Activated naive CD8-positive, alpha-beta T cell treated with anti-CD3 and anti-CD28 coated beads for 36 hours (primary cell): ENCODE data around the gene GSDME. TPM values are rescaled to one million over a fixed set of nuclear protein-coding genes. Genes with fewer than 3 reads are reported as not detected.

ENCODE experiments used
- DNase-seq: peaks from one replicate; pipeline ENCODE4 v3.0.0; 2021
- H3K27ac Mint-ChIP-seq: one replicate; pipeline ENCODE4 v1.8.0; 2022; ENCODE audit warnings: mild to moderate bottlenecking, moderate library complexity, mixed read lengths
- H3K27me3 Mint-ChIP-seq: one replicate; pipeline ENCODE4 v1.8.0; 2022; ENCODE audit warnings: mild to moderate bottlenecking, mixed read lengths
- H3K36me3 Mint-ChIP-seq: one replicate; pipeline ENCODE4 v1.8.0; 2021; ENCODE audit warnings: mild to moderate bottlenecking, mixed read lengths
- H3K4me1 Mint-ChIP-seq: one replicate; pipeline ENCODE4 v1.8.0; 2021; ENCODE audit warnings: mixed read lengths
- H3K4me3 Mint-ChIP-seq: one replicate; pipeline ENCODE4 v1.8.0; 2022; ENCODE audit warnings: mild to moderate bottlenecking, moderate library complexity, mixed read lengths
- H3K9me3 Mint-ChIP-seq: one replicate; pipeline ENCODE4 v1.8.0; 2022; ENCODE audit warnings: mixed read lengths
- total RNA-seq, 2 experiments: library from RNA; stranded (reverse); gene quantifications; one replicate each; pipeline ENCODE4 v1.2.3, GENCODE V29; 2021

Gene GSDME
- total RNA-seq, 2 experiments from 2014 or later = 6.4 to 7.5 TPM

DNA sequence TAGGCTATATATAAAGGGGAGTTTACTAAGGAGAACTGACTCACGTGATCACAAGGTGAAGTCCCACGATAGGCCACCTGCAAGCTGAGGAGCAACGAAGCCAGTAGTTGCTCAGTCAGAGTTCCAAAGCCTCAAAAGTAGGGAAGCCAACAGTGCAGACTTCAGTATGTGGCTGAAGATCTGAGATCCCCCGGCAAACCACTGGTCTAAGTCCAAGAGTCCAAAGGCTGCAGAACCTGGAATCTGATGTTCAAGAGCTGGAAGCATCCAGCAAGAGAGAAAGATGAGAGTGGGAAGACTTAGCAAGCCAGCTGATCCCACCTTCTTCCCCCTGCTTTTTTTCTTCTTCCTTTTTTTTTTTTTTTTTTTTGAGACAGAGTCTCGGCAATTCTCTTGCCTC, 27.0 kb upstream of the GSDME start:
- Mint-ChIP-seq H3K9me3 (peaks cover 11% of the 10 kb centered on the region), H3K4me3 (no peak overlapping the region), H3K4me1 (no peaks in the 10 kb centered on the region), H3K36me3 (peaks cover 9% of the 10 kb centered on the region), H3K27ac (no peak overlapping the region), H3K27me3 (no peaks in the 10 kb centered on the region)
- DNase-seq = no peak

DNA sequence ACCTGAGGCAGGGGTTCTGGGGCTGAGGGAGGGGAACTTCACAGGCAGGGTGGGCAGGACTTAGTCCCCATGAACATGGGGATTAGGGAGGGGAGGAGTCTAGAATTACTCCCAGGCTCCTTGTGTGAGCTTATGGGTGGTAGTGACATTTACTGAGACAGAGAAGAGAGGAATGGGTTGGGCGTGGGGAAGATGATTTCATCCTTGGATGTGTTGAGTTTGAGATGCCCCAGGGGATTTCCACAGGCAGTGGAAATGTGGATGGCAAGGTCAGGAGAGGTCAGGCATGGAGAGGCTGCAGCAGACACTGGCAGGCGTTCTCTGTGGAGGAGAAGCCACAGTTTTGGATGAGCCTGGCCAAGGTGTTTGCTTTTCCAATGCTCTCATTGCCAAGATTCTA, 26.4 kb upstream of the GSDME start:
- Mint-ChIP-seq H3K27ac (no peak overlapping the region), H3K36me3 (peaks cover 7% of the 10 kb centered on the region), H3K9me3 (peaks cover 10% of the 10 kb centered on the region), H3K4me1 (no peaks in the 10 kb centered on the region), H3K4me3 (no peak overlapping the region), H3K27me3 (no peaks in the 10 kb centered on the region)
- no peak for DNase-seq

DNA sequence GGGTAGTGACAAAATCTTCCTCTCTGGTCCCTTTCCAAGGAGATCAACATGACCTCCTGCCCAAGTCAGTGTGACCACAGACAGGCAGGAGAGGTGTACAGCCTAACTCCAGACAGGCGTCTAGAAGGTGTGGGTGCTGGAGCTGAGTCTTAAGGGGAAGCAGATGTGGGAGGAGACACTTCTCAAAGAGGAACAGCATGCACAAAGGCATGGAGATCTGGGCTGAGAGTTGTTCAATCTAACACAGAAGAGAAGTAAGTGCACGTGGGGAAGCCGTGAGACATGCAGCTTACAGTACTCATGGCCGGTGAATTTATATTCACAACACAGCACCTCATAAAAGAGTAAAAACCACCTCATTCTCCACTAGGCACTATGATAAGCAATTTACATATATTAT, 23.8 kb upstream of the GSDME start:
- DNase-seq = no peak
- Mint-ChIP-seq H3K36me3 (peaks cover 7% of the 10 kb centered on the region), H3K4me1 (no peaks in the 10 kb centered on the region), H3K27ac (no peak overlapping the region), H3K9me3 (peaks cover 10% of the 10 kb centered on the region), H3K4me3 (no peak overlapping the region), H3K27me3 (no peaks in the 10 kb centered on the region)

DNA sequence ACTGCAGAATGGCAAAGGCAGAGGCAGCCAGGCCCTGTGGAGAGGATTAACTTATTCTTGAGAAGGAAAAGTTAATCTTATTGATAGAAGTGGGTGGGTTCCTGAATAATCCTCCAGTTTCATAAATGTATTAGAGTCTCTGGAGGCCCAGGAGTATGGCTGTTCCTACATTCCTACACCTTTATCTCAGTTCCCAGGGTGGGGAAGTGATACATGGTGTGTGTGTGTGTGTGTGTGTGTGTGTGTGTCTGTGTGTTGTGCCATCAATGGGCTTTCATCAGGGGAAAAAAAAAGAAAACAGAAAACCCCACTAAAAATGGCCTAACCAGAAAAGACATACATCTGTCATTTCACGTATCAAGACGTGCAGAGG, 22.0 kb upstream of the GSDME start:
- Mint-ChIP-seq H3K4me3 (no peak overlapping the region), H3K36me3 (peaks cover 7% of the 10 kb centered on the region), H3K9me3 (peaks cover 7% of the 10 kb centered on the region), H3K27me3 (no peaks in the 10 kb centered on the region), H3K4me1 (peaks cover 2% of the 10 kb centered on the region), H3K27ac (no peak overlapping the region)
- DNase-seq = no peak

DNA sequence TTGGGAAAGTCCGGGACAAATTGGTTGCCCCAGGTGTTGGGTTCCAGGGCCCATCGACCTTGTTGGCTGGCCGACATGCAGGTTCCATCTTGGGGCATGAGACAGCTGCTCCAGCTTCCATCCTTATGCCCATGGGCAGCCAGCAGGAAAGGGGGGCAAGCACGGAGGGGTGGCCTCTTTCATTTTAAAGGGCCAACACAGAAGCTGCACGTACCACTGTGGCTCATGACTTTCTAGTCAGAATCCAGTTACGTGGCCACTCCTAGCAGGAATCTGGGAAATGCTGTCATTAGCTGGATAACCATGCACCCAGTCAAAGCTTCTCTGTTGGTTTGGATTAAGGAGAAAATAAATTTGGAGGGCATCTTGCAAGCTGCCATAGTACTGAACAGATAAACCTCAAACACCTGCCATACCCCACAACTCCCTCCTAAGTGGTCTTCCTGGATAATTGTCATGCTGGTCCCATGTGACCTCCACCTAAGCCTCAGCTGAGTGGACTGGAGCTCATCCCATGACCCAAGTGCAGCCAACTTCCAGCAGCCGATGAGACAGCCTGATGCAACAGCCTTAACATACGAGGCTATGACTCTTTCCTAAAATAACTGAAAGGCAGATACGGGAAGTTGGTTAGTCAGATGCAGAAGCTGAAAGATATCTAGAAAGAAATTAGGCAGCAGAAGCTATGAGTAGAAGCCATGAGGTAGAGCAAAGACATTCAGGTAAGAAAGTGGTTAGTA, 21.4 kb upstream of the GSDME start:
- Mint-ChIP-seq H3K27me3 (no peaks in the 10 kb centered on the region), H3K27ac (no peak overlapping the region), H3K4me1 (peaks cover 5% of the 10 kb centered on the region), H3K9me3 (peaks cover 4% of the 10 kb centered on the region), H3K4me3 (no peak overlapping the region), H3K36me3 (peaks cover 4% of the 10 kb centered on the region)
- no peak for DNase-seq

DNA sequence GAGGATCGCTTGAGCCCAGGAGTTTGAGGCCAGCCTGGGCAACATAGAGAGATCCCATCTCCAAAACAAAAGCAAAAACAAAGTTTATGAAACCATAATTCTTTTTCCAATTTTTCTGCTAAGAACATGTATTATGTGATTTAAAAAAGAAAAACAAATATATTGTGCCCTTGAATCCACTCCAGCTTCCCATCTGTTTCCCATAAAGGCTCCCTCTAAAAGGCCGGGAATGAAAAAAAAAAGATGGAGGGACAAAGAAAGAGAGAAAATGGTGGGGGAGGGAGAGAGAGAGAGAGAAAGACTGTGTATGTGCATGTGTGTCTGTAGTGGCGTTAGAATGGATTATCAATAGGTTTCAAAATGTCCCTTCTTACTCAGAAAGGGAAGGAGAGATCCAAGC, 20.5 kb upstream of the GSDME start:
- peaks cover 9% of the 10 kb centered on the region for H3K4me1 Mint-ChIP-seq
- H3K9me3 Mint-ChIP-seq = no peaks in the 10 kb centered on the region
- DNase-seq = no peak
- no peaks in the 10 kb centered on the region for H3K27me3 Mint-ChIP-seq
- no peak overlapping the region for H3K4me3 Mint-ChIP-seq
- H3K36me3 Mint-ChIP-seq = no peaks in the 10 kb centered on the region
- H3K27ac Mint-ChIP-seq = no peak overlapping the region

DNA sequence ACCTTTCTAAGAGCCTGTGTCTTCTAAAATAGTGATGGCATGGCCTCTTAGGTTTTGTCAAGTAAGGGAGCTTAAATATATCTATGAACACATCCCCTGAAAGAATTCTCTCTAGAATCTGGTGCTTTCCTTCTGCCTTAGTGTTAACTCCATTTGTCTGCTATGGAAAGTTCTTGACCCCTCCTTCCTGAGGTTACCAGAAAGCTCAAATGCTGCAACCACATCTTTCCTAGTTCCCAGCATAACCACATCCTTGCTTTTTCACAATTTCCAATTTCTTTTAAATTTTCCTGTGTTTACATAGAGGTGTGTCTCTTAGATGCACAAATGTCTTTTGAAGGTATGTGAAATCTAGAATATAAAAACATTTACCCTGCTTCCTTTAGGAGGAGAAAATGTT, 16.4 kb upstream of the GSDME start:
- peaks cover 13% of the 10 kb centered on the region for H3K27me3 Mint-ChIP-seq
- H3K27ac Mint-ChIP-seq = no peak overlapping the region
- H3K4me3 Mint-ChIP-seq = no peak overlapping the region
- H3K4me1 Mint-ChIP-seq = peaks cover 9% of the 10 kb centered on the region
- peaks cover 5% of the 10 kb centered on the region for H3K36me3 Mint-ChIP-seq
- peaks cover 9% of the 10 kb centered on the region for H3K9me3 Mint-ChIP-seq
- DNase-seq = no peak

DNA sequence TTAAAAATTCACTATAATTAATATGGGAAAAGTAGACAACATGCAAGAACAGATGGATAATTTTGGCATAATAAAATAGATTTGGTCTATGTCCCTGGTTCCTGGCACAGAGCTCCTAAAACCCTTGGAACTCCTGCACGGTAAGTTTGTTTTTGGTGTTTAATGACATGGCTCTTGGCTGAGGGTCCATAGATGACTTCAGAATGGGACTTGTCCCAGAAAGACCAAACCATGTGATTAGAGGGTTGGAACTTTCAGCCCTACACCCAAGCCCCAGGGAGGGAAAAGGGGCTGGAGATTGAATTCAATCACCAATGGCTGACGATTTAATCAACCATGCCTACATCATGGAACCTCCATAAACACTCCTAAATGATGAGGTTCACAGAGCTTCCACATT, 12.6 kb upstream of the GSDME start:
- H3K4me1 Mint-ChIP-seq = peaks cover 9% of the 10 kb centered on the region
- H3K36me3 Mint-ChIP-seq = peaks cover 5% of the 10 kb centered on the region
- no peak overlapping the region for H3K27ac Mint-ChIP-seq
- DNase-seq = no peak
- H3K4me3 Mint-ChIP-seq = no peak overlapping the region
- peaks cover 9% of the 10 kb centered on the region for H3K9me3 Mint-ChIP-seq
- H3K27me3 Mint-ChIP-seq = peaks cover 33% of the 10 kb centered on the region

DNA sequence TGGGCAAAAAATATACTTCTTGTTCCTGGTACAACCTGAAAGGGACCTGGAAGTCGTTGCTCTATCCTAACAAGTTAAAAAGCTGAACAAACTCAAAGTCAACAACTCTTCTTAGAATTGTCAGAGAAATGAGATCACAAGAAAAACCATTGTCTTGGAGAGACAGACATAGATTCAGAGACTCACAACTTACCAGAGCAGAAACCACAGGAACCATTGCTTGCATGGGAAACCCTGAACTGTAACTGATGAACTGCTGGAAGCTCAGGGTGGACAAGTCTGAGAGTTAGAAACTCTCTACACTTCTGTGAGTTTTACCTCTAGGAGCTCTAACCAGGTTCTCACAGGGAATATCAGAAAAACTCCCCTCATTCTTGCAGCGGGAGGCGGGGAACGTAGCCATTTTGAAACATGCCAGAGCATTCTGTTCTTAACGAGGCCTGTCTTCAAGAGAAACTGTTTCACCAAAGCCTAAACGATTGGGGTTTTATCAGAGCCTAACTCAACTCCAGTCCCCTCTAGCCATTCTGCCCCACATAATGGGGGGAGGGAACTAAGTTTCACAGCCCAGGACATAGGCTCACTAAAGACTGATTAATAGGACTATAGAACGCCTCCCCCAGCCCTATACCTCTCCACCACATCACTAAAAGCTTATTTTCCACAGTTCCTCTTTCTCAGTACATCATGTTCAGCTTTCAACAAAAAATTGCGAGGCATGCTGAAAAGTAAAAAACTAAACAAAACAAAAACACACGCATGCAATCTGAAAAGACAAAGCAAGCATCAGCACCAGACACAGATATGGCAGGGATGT, 12.0 kb upstream of the GSDME start:
- Mint-ChIP-seq H3K27me3 (peaks cover 40% of the 10 kb centered on the region), H3K9me3 (peaks cover 9% of the 10 kb centered on the region), H3K27ac (no peak overlapping the region), H3K4me1 (peaks cover 7% of the 10 kb centered on the region), H3K4me3 (no peak overlapping the region), H3K36me3 (peaks cover 5% of the 10 kb centered on the region)
- DNase-seq = no peak

DNA sequence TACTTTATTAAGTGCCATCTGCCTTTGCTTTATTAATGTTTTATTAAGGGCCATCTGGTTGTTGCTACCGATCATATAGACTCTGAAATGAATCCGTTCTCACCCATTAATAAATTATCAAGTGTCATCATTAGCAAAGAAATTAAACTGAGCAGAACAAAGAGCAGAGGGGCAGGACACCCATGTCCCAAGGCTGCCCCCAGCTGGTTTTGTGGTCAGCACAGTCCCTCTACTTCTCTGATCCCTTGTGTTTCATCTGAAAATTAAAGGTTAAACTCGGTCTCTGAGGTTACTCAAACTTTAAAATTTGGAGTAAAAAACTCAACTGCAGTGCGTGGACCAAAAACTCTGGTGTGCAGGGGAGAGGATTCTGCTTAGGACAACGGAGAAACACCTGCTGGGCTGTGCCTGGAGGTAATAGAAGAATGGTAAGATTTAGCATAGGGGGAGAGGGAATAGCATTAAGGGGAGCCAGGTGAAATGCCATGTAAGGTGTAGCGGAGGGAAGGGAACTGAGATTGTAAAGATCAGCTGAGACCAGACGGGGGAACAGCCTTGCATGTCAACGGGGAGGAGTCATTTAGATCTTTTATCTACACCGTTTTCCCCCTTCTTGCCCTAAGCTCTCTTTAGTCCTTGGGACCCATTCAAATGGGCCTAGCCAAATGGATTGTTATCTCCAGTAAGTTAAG, 10.8 kb upstream of the GSDME start:
- H3K9me3 Mint-ChIP-seq = peaks cover 9% of the 10 kb centered on the region
- peaks cover 48% of the 10 kb centered on the region for H3K27me3 Mint-ChIP-seq
- H3K4me1 Mint-ChIP-seq = peaks cover 3% of the 10 kb centered on the region
- H3K36me3 Mint-ChIP-seq = peaks cover 5% of the 10 kb centered on the region
- no peak overlapping the region for H3K27ac Mint-ChIP-seq
- no peak overlapping the region for H3K4me3 Mint-ChIP-seq
- DNase-seq = no peak

DNA sequence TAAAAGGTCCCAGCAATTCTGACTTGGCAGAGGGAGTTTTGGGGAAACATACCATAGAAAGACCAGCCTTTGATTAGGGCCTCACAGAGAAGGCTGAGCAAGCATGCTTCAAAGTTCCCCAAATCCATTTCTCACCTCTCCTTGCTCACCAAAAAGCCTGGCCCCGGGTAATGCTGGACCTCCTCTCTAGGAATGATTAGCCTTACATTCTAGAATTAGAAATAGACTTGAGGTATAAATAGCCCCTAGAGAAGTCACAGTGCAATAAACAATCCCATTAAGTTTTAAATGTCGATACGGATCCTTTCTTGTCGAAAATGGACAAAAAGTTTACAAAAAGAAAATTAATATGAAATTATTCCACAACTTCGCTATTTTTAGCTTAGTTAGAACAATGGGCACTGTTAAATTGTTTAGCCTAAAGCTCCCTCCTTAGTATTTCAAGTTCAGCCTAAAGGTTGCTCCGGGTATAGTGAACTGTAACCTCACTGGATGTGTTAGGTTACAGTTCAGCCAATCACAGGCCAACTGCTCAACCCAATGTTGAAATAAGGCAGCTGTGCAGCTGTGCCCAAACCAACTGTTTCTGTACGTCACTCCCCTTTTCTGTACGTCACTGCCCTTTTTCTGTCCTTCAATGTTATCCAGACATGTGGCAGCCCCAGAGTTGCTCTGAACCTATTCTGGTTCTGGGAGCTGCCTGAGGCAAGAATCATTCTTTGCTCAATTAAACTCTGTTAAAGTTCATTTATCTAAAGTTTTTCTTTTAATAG, 7.9 kb upstream of the GSDME start:
- H3K4me1 Mint-ChIP-seq = peaks cover 6% of the 10 kb centered on the region
- H3K36me3 Mint-ChIP-seq = no peaks in the 10 kb centered on the region
- no peak for DNase-seq
- no peak overlapping the region for H3K4me3 Mint-ChIP-seq
- H3K27ac Mint-ChIP-seq = no peak overlapping the region
- H3K9me3 Mint-ChIP-seq = no peaks in the 10 kb centered on the region
- peaks cover 60% of the 10 kb centered on the region for H3K27me3 Mint-ChIP-seq

DNA sequence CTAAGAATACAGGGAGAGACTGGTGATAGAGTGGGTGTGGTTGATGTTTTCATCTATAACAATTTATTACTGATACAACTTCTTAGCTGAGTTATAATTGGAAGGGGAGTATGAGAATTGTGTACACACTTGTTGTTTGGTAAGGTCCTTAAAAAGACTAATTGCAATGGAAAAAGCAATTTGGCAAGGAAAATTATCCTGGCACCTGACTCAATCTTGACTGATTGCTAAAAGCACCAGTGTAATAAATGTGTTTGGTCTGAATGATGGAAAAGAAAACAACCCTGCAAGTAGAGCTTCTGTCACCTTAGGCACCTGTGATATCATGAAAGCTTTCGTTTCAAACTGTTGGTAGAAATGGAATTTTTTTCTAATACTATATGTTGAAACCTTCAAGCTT, 6.7 kb upstream of the GSDME start:
- H3K27ac Mint-ChIP-seq = no peak overlapping the region
- H3K4me3 Mint-ChIP-seq = no peak overlapping the region
- peaks cover 6% of the 10 kb centered on the region for H3K4me1 Mint-ChIP-seq
- no peaks in the 10 kb centered on the region for H3K9me3 Mint-ChIP-seq
- H3K36me3 Mint-ChIP-seq = no peaks in the 10 kb centered on the region
- H3K27me3 Mint-ChIP-seq = peaks cover 68% of the 10 kb centered on the region
- no peak for DNase-seq

DNA sequence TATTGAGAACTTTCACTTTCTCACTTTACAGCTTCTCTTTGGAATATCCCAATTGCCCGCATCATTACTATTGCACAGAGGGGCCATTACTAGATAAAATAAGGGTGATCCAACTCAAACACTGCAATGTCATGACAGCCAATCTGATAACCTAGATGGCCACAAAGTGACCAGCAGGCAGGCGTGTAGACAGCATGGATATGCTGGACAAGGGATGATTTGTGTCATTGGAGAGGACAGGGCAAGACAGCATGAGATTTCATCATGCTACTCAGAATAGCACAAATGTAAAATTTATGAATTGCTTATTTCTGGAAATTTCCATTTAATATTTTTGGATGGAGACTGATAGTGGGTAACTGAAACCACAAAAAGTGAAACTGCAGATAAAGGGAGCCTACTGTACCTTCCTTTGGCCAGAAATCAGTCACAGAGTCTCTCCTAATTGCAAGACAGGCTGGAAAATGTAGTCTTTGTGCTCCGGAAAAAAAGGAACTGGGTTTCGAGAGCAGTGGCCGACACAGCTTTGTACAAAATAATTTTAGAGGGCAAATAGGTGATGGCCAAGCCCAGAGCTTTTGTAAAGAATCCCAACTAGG, 6.1 kb upstream of the GSDME start:
- no peak overlapping the region for H3K4me3 Mint-ChIP-seq
- DNase-seq = no peak
- no peak overlapping the region for H3K27ac Mint-ChIP-seq
- no peaks in the 10 kb centered on the region for H3K9me3 Mint-ChIP-seq
- peaks cover 74% of the 10 kb centered on the region for H3K27me3 Mint-ChIP-seq
- no peaks in the 10 kb centered on the region for H3K36me3 Mint-ChIP-seq
- H3K4me1 Mint-ChIP-seq = peaks cover 6% of the 10 kb centered on the region

DNA sequence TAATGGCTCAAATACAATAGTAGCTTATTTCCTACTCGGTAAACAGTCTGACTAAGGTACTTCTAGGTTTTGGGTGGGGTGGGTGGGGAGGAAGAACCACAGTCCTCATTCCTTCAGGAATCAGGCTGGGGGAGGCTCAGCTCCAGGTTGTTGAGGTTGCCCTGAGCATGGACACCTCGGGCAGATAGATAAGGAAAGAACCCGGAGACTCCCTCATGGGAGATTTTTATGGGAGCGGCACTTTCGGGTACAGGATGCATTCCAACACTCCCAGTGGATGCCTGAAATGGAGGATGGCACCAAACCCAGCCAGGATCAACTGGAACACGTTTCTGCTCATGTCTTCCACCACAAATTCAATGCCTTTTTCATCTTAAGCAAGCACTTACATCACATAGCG, 5.5 kb upstream of the GSDME start:
- no peaks in the 10 kb centered on the region for H3K9me3 Mint-ChIP-seq
- no peak for DNase-seq
- no peak overlapping the region for H3K27ac Mint-ChIP-seq
- H3K4me1 Mint-ChIP-seq = peaks cover 11% of the 10 kb centered on the region
- H3K4me3 Mint-ChIP-seq = no peak overlapping the region
- peaks cover 75% of the 10 kb centered on the region for H3K27me3 Mint-ChIP-seq
- H3K36me3 Mint-ChIP-seq = no peaks in the 10 kb centered on the region
